Measurements from ENCODE around the gene TMEM203. TPM values are rescaled to one million over a fixed set of nuclear protein-coding genes. Genes with fewer than 3 reads are reported as not detected.

Gene TMEM203
- total RNA-seq, 2 donors from 2014 or later, result 12.0 to 35.2 TPM

DNA sequence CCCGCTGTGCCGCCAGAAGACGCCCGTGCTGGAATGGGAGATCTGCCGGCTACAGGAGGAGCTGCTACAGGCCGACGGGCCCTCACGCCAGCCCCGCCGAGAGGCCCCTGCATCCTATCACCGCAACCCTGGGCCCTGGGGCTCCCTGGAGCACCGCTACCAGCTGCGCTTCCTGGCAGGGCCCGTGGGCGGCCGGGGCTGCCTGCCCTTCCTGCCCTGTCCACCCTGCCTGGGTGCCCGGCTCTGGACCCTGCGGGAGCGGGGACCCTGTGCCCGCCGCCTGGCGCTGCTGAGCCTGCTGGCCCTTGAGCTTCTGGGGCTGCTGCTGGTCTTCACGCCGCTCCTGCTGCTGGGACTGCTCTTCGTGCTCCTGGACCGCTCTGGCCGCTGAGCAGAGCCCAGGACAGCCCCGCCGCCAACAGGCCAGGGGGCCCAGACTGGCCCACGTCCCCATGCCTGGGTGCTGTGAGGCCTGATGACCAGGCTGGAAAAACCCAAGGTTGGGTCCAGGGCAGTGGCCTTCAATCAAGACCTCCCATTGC lies 12.8 kb upstream of the TMEM203 start:
- Histone ChIP-seq H3K36me3 (no peaks in the 10 kb centered on the region), H3K4me1 (ENCODE audit: control insufficient read depth in 1 of 2, low read depth in 2 of 2) (peaks cover 7 to 13% of the 10 kb centered on the region in 2 donors), H3K27ac (no peak overlapping the region)

DNA sequence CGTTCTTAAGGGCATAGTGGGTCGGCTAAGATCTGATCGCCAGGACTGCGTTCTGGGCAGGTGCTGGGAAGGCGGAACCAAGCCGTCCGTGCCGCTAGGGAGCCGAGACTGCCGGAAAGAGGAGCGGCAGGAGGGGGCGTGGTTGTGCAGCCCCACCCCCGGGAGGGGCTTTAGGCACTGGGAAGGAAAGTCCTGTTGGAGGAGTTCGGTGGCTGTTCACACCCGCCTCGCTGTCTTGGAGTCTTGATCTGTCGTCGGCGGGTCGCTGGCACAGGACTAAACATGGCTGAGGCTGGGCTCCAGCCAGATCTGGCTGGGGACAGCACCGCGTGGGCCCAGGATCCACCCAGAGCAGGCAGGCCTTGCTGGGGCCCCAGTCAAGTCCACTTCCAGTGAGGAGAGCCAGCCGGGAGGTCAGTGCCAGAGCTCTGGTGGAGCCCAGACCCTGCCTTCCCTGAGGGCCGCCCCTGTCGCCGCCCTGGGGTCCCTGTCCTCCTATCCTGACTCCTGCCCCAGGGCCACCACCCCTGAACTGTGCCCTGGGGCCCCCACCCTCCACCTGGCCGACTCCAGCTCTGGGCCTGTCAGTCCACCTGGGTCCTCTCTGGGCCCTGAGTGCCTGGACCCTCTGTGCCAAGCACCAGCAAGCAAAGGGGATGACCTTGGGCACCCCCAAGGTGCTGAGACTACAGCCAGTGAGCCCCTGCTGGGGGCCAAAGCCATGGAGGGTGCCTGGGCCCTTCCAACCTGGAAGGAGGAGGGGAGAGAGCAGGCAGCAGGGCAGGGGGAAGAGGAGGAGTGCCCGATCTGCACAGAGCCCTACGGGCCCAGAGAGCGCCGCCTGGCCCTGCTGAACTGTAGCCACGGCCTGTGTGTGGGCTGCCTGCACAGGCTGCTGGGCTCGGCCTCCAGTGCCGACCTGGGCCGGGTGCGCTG lies 12.1 kb upstream of the TMEM203 start:
- H3K27me3 ChIP-seq (replicated peaks; ENCODE audit: insufficient read depth), result no peaks in the 10 kb centered on the region
- no peak overlapping the region for H3K4me3 ChIP-seq
- H3K4me1 ChIP-seq (ENCODE audit: control insufficient read depth in 1 of 2, low read depth in 2 of 2), result peaks cover 3 to 7% of the 10 kb centered on the region in 2 donors
- no peaks in the 10 kb centered on the region for H3K36me3 ChIP-seq
- ATAC-seq (ENCODE audit: insufficient number of reproducible peaks, low FRiP score, low read depth) (no peak), DNase-seq (ENCODE audit: low spot score) (no peak)
- TF ChIP-seq, protein P1, sequence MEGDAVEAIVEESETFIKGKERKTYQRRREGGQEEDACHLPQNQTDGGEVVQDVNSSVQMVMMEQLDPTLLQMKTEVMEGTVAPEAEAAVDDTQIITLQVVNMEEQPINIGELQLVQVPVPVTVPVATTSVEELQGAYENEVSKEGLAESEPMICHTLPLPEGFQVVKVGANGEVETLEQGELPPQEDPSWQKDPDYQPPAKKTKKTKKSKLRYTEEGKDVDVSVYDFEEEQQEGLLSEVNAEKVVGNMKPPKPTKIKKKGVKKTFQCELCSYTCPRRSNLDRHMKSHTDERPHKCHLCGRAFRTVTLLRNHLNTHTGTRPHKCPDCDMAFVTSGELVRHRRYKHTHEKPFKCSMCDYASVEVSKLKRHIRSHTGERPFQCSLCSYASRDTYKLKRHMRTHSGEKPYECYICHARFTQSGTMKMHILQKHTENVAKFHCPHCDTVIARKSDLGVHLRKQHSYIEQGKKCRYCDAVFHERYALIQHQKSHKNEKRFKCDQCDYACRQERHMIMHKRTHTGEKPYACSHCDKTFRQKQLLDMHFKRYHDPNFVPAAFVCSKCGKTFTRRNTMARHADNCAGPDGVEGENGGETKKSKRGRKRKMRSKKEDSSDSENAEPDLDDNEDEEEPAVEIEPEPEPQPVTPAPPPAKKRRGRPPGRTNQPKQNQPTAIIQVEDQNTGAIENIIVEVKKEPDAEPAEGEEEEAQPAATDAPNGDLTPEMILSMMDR (IDR thresholded peaks at IDR 0.05), result no peak
- H3K9me3 ChIP-seq, result no peaks in the 10 kb centered on the region
- H3K27ac ChIP-seq, result no peak overlapping the region

More for the DNA sequence above, 12.8 kb upstream of the TMEM203 start:
- Histone ChIP-seq H3K4me3 (no peak overlapping the region), H3K9me3 (no peaks in the 10 kb centered on the region), H3K27me3 (replicated peaks; ENCODE audit: insufficient read depth) (no peaks in the 10 kb centered on the region)
- ATAC-seq (ENCODE audit: insufficient number of reproducible peaks, low FRiP score, low read depth), result no peak
- no peak for DNase-seq (ENCODE audit: low spot score)
- TF ChIP-seq, protein P1 (IDR thresholded peaks at IDR 0.05), result no peak

DNA sequence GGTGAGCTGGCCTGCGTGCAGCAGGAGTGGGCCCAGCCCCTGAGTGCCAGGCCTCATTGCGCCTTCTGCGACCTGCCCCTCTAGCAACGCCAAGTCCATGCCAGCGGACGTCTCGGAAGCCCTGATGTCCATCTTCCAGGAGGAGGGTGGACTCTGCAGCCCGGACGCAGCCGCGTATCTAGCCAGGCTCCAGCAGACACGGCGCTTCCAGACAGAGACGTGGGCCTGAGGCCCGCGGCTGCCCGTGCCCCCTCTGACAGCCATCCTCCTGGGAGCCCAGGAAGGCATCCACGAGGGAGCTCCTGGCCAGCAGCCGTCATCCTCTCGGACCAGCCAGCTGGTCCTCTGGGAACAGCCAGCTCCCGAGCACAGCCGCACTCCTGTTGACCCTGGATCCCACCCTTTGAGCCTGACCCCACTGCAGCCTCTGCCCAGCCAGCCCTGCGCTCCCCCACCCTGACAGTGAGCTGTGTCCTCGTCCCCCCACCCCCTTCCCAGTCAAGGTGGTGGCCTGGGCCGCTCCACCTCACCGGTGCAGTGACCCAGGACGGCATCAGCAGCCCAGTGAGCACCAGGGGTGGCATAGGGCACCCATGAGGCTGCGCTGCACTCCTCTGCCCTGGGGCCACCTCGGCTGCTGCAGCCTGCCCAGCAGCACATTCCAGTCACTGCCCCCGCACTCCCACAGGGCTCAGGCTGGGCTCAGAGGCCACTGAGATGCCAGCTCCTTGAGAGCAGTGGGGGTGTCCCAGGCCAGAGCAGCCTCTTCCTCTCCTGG lies 10.9 kb upstream of the TMEM203 start:
- Histone ChIP-seq H3K36me3 (no peaks in the 10 kb centered on the region), H3K27me3 (replicated peaks; ENCODE audit: insufficient read depth) (no peaks in the 10 kb centered on the region), H3K4me3 (no peak overlapping the region), H3K27ac (no peak overlapping the region), H3K9me3 (no peaks in the 10 kb centered on the region), H3K4me1 (ENCODE audit: control insufficient read depth in 1 of 2, low read depth in 2 of 2) (no peaks in the 10 kb centered on the region)
- ATAC-seq (ENCODE audit: insufficient number of reproducible peaks, low FRiP score, low read depth) (no peak), DNase-seq (ENCODE audit: low spot score) (no peak)
- TF ChIP-seq, protein P1 (IDR thresholded peaks at IDR 0.05), result no peak

DNA sequence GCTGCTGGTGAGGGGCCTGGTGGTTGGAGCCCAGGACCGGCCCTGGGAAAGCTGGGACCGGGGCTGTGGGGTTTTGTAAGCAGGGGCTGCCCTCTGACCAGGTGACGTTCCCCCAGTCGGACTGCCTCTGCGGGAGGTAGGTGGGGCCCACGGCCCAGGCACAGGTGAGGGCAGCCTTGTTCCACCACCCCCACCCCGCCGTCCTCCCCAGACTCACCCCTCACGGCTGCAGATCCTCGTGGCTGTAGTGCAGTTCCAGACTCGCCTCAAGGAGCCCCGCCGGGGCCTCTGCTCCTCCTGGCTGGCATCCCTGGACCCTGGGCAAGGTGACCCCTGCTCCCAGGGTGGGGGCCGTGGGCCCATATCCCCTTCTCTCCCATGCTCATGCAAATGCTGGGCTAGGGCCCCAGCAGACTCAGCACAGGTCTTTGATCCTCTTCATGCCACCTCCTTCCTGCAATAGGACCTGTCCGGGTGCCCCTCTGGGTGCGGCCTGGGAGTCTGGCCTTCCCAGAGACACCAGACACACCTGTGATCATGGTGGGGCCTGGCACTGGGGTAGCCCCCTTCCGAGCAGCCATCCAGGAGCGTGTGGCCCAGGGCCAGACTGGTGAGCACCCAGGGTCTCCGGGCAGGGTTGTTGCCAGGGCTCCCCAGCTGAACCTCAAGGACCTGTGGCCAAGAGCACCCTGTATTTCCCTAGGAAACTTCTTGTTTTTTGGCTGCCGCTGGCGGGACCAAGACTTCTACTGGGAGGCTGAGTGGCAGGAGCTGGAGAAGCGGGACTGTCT lies 9.9 kb upstream of the TMEM203 start:
- no peaks in the 10 kb centered on the region for H3K9me3 ChIP-seq
- no peaks in the 10 kb centered on the region for H3K4me1 ChIP-seq (ENCODE audit: control insufficient read depth in 1 of 2, low read depth in 2 of 2)
- TF ChIP-seq, protein P1 (IDR thresholded peaks at IDR 0.05), result no peak
- no peak overlapping the region for H3K4me3 ChIP-seq
- no peaks in the 10 kb centered on the region for H3K36me3 ChIP-seq
- H3K27me3 ChIP-seq (replicated peaks; ENCODE audit: insufficient read depth), result no peaks in the 10 kb centered on the region
- ATAC-seq (ENCODE audit: insufficient number of reproducible peaks, low FRiP score, low read depth), result no peak
- no peak for DNase-seq (ENCODE audit: low spot score)
- H3K27ac ChIP-seq, result no peak overlapping the region
